ENCODE data around the gene C7orf25.
A peak's percentile ranks its signal among the peaks of the same experiment; 100 is the strongest.

DNA sequence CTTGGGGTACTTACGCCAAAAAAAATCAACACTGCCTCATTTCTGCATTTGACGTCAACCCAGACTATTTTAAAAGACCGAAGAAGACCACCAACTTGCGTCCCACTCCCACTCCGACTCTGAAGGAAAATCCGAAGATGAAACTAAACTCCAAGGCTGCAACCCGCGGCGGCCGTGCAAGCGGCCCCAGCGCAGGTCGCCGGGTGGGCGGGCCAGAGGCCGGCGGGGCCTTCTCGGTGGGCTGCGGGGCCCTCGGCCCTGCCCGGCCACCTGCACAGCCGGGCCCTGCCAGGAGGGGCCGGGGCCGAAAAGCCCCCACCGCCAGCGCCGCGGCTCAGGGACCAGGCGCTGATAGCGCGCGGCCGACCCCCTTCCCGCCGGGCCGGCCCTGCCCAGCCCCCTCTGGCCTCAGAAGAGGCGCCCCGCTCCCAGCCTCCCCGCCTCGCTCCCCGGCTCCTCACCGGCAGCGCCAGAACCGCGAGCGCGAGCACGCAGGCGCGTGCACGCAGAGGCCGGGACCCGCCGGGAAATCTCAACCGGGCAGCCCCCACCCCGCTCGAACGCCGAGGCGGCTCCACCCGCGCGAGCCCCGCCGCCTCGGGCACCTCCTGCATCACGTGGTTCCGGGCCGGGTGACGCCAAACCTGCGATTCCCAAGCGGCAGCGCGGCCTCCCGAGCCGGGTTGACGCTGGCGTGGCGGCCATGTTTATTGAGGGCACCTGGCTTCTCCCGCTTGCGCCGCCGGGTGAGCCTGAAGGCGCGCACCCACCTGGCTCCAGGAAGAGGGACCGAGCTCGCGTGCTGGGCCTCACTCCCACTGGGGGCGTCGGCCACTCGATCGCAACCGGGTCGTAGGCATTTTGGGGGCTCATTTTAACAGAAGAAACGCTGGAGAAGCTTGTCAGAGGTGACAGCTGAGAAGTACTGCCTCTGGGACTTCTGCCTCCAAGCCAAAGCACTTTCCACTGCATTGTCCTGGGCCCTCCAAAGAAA is at the start of gene C7orf25:
- TF ChIP-seq ZBTB1 (CRISPR knock-in tag; IDR thresholded peaks at IDR 0.05; ENCODE audit: borderline replicate concordance) (no peak), KMT2A (CRISPR knock-in tag; IDR thresholded peaks at IDR 0.05) (peak; percentile 63; the same call in 1 of the 2 replicates), HNRNPUL1 (IDR thresholded peaks at IDR 0.05; ENCODE audit: low read depth, low read length) (peak; percentile 50; the same call in 1 of the 2 replicates), YEATS4 (CRISPR knock-in tag; IDR thresholded peaks at IDR 0.05; ENCODE audit: borderline replicate concordance) (no peak; the same call in none of the 2 replicates)
- TF ChIP-seq, protein P1, sequence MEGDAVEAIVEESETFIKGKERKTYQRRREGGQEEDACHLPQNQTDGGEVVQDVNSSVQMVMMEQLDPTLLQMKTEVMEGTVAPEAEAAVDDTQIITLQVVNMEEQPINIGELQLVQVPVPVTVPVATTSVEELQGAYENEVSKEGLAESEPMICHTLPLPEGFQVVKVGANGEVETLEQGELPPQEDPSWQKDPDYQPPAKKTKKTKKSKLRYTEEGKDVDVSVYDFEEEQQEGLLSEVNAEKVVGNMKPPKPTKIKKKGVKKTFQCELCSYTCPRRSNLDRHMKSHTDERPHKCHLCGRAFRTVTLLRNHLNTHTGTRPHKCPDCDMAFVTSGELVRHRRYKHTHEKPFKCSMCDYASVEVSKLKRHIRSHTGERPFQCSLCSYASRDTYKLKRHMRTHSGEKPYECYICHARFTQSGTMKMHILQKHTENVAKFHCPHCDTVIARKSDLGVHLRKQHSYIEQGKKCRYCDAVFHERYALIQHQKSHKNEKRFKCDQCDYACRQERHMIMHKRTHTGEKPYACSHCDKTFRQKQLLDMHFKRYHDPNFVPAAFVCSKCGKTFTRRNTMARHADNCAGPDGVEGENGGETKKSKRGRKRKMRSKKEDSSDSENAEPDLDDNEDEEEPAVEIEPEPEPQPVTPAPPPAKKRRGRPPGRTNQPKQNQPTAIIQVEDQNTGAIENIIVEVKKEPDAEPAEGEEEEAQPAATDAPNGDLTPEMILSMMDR (CRISPR knock-in tag; IDR thresholded peaks at IDR 0.05): peak; percentile 52
- TF ChIP-seq, protein P2, sequence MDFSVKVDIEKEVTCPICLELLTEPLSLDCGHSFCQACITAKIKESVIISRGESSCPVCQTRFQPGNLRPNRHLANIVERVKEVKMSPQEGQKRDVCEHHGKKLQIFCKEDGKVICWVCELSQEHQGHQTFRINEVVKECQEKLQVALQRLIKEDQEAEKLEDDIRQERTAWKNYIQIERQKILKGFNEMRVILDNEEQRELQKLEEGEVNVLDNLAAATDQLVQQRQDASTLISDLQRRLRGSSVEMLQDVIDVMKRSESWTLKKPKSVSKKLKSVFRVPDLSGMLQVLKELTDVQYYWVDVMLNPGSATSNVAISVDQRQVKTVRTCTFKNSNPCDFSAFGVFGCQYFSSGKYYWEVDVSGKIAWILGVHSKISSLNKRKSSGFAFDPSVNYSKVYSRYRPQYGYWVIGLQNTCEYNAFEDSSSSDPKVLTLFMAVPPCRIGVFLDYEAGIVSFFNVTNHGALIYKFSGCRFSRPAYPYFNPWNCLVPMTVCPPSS (IDR thresholded peaks at IDR 0.05): no peak
